ENCODE results near the gene CERS6.

Gene CERS6

DNA sequence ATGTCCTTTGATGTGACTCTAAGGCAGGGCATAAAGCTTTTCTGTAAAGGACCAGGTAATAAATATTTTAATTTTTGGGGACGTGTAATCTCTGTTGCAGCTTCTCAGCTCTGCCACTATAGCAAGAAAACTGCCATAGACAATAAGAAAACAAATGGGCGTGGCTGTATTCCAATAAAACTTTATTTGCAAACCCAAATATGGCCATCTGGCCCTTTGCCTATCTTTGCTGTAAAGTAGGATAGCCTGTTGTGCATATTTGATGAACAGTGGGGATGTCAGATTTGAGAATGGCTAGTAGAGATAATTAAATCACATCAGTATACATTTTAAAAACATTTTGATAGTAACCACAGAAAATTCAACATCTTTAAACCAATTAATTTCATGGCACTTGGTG is 250.7 kb downstream of the CERS6 start (continued):
- TF ChIP-seq ZNF362 (tag by site-specific recombination; IDR thresholded peaks at IDR 0.05) (no peak), ZNF707 (tag by site-specific recombination; IDR thresholded peaks at IDR 0.05) (no peak), ZNF19 (tag by site-specific recombination; IDR thresholded peaks at IDR 0.05; ENCODE audit: low read depth) (no peak), ZNF664 (tag by site-specific recombination; IDR thresholded peaks at IDR 0.05) (no peak), ZNF544 (tag by site-specific recombination; IDR thresholded peaks at IDR 0.05) (no peak), ZFP3 (tag by site-specific recombination; IDR thresholded peaks at IDR 0.05; ENCODE audit: low read depth) (no peak)

- H3K4me1 ChIP-seq (ENCODE audit: control insufficient read depth, insufficient read depth, low read length): no peaks in the 10 kb centered on the region
- H3K27ac ChIP-seq (ENCODE audit: extremely low read depth, low read depth, low read length): no peak overlapping the region
- POLR2A ChIA-PET: no interaction called here
- CTCF ChIA-PET: interaction anchor here (0.6 to 1.0 kb wide), 5 partner anchors 360 to 1547 kb away, joined by 3 to 5 read pairs (median 3); no protein-coding TSS in a partner anchor
- TF ChIP-seq ZNF184 (tag by site-specific recombination; IDR thresholded peaks at IDR 0.05) (no peak), ZNF664 (tag by site-specific recombination; IDR thresholded peaks at IDR 0.05) (no peak), ZNF548 (tag by site-specific recombination; IDR thresholded peaks at IDR 0.05) (no peak), ZNF239 (tag by site-specific recombination; IDR thresholded peaks at IDR 0.05) (no peak), KLF16 (tag by site-specific recombination; IDR thresholded peaks at IDR 0.05) (no peak)
- TF ChIP-seq, protein P1, sequence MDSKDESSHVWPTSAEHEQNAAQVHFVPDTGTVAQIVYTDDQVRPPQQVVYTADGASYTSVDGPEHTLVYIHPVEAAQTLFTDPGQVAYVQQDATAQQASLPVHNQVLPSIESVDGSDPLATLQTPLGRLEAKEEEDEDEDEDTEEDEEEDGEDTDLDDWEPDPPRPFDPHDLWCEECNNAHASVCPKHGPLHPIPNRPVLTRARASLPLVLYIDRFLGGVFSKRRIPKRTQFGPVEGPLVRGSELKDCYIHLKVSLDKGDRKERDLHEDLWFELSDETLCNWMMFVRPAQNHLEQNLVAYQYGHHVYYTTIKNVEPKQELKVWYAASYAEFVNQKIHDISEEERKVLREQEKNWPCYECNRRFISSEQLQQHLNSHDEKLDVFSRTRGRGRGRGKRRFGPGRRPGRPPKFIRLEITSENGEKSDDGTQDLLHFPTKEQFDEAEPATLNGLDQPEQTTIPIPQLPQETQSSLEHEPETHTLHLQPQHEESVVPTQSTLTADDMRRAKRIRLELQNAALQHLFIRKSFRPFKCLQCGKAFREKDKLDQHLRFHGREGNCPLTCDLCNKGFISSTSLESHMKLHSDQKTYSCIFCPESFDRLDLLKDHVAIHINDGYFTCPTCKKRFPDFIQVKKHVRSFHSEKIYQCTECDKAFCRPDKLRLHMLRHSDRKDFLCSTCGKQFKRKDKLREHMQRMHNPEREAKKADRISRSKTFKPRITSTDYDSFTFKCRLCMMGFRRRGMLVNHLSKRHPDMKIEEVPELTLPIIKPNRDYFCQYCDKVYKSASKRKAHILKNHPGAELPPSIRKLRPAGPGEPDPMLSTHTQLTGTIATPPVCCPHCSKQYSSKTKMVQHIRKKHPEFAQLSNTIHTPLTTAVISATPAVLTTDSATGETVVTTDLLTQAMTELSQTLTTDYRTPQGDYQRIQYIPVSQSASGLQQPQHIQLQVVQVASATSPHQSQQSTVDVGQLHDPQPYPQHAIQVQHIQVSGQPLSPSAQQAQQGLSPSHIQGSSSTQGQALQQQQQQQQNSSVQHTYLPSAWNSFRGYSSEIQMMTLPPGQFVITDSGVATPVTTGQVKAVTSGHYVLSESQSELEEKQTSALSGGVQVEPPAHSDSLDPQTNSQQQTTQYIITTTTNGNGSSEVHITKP (tag by site-specific recombination; IDR thresholded peaks at IDR 0.05): no peak
- no peaks in the 10 kb centered on the region for H3K36me3 ChIP-seq (ENCODE audit: control insufficient read depth in 2 of 2, insufficient read depth in 1 of 2, low read length in 2 of 2)
- H3K9me3 ChIP-seq (ENCODE audit: control insufficient read depth, insufficient read depth, low read depth, low read length): no peaks in the 10 kb centered on the region
- H3K4me3 ChIP-seq (ENCODE audit: low read depth, low read length): no peak overlapping the region
Measured at GRCh38 chr2:168708080-168708479, 252.0 kb downstream of the CERS6 start.

- Histone ChIP-seq H3K36me3 (ENCODE audit: control insufficient read depth in 2 of 2, insufficient read depth in 1 of 2, low read length in 2 of 2) (no peaks in the 10 kb centered on the region), H3K27ac (ENCODE audit: extremely low read depth, low read depth, low read length) (no peak overlapping the region), H3K4me1 (ENCODE audit: control insufficient read depth, insufficient read depth, low read length) (no peaks in the 10 kb centered on the region), H3K4me3 (ENCODE audit: low read depth, low read length) (no peak overlapping the region), H3K9me3 (ENCODE audit: control insufficient read depth, insufficient read depth, low read depth, low read length) (no peaks in the 10 kb centered on the region)
- ChIA-PET POLR2A (no interaction called here), CTCF (interaction anchor here (0.7 to 1.8 kb wide), 2 partner anchors 362 to 364 kb away, joined by 4 read pairs; no protein-coding TSS in a partner anchor)
- TF ChIP-seq, protein P2, sequence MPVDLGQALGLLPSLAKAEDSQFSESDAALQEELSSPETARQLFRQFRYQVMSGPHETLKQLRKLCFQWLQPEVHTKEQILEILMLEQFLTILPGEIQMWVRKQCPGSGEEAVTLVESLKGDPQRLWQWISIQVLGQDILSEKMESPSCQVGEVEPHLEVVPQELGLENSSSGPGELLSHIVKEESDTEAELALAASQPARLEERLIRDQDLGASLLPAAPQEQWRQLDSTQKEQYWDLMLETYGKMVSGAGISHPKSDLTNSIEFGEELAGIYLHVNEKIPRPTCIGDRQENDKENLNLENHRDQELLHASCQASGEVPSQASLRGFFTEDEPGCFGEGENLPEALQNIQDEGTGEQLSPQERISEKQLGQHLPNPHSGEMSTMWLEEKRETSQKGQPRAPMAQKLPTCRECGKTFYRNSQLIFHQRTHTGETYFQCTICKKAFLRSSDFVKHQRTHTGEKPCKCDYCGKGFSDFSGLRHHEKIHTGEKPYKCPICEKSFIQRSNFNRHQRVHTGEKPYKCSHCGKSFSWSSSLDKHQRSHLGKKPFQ (tag by site-specific recombination; IDR thresholded peaks at IDR 0.05): no peak
- TF ChIP-seq HOXC10 (CRISPR knock-in tag; IDR thresholded peaks at IDR 0.05) (no peak), SCRT2 (tag by site-specific recombination; IDR thresholded peaks at IDR 0.05) (no peak), KLF16 (tag by site-specific recombination; IDR thresholded peaks at IDR 0.05) (no peak), ZNF561 (tag by site-specific recombination; IDR thresholded peaks at IDR 0.05; ENCODE audit: borderline replicate concordance) (no peak), ZNF426 (tag by site-specific recombination; IDR thresholded peaks at IDR 0.05) (no peak), ZNF830 (tag by site-specific recombination; IDR thresholded peaks at IDR 0.05; ENCODE audit: low read depth) (no peak), SCRT1 (tag by site-specific recombination; IDR thresholded peaks at IDR 0.05; ENCODE audit: borderline replicate concordance) (no peak), ZBTB8A (tag by site-specific recombination; IDR thresholded peaks at IDR 0.05) (no peak), PRDM6 (tag by site-specific recombination; IDR thresholded peaks at IDR 0.05) (no peak), ZNF214 (tag by site-specific recombination; IDR thresholded peaks at IDR 0.05; ENCODE audit: borderline replicate concordance) (no peak), ZNF664 (tag by site-specific recombination; IDR thresholded peaks at IDR 0.05) (no peak)
Measured at GRCh38 chr2:168710754-168711467, 254.8 kb downstream of the CERS6 start.
